HG02763 (cell line): Measurements from ENCODE around the gene PICALM.
A peak's percentile ranks its signal among the peaks of the same experiment; 100 is the strongest.
"Not testable (repeated sequence)": the region's sequence is repeated elsewhere in the genome, so short reads cannot be mapped to it uniquely, and the experiment has no call there.

Experiments used
- ATAC-seq: cut with Tn5 transposase; IDR thresholded peaks from one replicate; pipeline ENCODE4 v1.9.1; 2021; ENCODE audit warnings: mild to moderate bottlenecking, moderate library complexity; ENCODE audit not compliant: unreplicated experiment

PICALM gene

DNA sequence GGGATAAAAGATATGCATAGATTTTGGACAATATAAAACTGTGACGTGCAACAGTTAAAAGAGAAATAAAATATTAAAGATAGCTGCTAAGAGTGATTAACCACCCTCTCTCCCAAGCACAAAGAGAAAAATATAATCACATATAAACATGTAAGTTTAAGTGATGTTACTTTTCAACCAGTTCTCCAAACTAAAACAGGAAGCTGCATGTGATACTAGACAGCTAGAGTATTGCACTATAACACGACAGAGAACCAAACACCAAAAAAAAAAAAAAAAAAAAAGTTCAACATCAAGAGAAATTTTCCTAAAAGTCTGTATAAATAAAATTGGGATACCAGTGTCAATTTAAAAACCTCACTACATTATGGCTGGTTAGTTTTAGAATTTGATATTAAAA, 79.1 kb downstream of the PICALM start:
- ATAC-seq, result no peak

DNA sequence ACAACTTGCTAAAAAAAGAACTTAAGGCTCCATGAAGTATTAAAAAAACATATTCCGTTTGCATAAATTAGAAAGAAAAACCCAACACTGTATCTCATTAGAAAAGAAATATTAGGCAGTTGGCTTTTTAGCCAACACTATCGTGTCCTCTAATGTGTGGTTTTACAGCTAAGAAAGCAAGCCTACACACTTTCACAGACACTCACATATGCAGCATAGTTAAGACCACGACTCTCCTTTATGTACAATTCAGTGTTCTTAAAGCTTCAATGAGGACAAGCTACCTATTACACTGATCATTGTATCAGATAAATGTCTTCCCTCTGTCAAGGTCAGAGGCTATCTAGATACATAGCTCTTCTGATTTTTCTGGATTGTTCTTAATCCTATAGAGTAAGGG, 80.1 kb downstream of the PICALM start:
- ATAC-seq, result no peak

DNA sequence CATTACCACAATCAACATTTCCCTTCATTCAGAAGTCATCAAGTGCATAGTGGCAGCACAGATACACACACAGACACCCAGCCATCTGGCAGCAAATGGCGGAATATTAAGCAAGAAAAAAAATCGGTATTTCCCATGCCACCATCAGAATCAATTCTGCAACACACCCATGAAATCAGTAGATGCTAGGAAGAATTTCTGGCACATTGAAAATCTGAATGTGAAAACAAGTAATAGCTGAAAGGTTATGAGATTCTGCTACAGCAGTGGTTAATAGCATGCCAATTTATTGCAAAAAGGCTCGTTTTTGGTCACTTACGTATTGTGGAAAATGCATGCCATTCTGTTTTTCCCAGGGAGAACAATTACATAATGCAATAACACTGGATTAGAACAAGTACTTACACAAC, 91.1 kb downstream of the PICALM start:
- no peak for ATAC-seq

DNA sequence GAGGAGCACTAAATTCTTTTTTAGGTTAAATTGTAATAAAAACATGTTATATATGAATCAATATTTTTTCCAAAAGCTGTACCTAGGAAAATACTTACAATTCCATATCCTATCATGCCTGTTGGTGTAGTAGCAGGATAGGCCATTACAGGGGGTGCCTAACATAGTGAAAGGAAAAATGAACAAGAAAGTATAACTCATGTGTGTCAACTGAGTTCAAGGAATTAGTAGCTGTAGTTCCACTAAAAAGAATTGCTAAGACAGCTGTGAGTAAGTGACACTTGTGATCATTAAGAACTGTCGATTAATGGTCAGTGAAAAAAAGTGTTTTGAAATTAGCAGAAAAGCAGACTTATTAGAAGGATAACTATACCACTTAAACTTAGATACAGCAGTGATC, 92.4 kb downstream of the PICALM start:
- no peak for ATAC-seq

DNA sequence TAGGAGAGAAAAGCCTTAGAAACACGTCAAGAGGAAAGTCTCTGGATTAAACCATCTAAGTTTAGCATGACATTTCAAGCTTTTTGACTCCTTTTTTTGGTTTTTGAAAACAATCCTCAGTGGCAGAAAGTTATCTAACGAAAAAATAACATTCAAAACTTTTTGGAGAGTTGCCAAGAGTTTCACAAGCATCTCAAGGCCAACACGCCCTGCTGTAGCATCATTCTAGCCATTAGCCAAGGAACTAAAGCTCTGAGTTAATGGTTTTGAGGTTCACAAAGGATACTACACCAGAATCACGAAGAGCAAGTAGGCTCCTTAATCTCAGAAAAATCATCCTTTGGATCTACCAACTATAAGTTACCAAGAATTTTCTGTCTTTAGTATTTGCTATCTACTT, 94.8 kb downstream of the PICALM start:
- ATAC-seq, result no peak

DNA sequence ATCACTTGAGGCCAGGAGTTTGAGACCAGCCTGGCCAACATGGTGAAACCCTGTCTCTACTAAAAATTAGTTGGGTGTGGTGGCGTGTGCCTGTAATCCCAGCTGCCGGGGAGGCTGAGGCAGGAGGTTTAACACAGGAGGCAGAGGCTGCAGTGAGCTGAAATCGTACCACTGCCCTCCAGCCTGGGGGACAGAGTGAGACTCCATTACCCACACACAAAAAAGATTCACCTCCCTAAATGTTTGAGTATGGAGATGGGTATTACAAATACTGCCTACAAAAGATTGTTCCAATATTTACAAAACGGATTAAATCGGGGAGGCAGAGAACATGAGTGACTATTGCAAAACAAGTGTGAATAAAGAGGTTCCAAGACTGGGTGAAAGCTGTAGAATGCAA, 98.3 kb downstream of the PICALM start:
- ATAC-seq, result no peak

DNA sequence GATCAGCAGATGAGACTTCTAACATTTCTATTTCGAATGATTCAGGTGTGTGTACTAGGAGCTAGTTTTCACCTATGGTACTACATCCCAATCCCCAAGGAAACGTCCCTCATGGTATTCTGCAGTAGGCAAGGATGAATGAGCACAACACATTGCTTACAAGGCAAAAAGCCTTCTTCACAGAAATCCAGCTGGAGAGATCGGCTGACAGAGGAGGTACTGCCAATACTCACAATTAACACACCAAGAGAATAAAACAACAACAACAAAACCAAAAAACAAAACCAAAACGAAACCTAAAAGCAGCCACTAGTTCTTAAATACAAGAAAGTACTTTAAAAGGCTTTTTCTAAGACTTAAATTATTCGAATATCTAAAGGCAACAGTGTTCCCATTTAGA, 101.4 kb downstream of the PICALM start:
- ATAC-seq, result no peak

DNA sequence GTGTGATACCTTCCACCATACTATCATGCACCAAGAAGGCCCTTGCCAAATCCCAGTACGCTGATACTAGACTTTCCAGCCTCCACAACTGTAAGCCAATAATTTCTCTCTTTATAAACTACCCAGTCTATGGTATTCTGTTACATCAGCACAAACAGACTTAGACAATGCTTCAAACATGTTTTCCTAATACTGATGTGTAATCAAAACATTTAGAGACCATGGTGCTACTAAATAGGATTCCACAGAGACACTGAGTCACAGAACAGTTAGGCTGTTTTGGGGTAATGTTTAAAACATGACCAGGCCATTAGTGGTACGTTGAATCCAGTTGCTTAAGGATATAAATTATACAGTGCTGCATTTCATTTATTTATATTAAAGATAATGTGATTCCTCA, 103.7 kb downstream of the PICALM start:
- no peak for ATAC-seq

DNA sequence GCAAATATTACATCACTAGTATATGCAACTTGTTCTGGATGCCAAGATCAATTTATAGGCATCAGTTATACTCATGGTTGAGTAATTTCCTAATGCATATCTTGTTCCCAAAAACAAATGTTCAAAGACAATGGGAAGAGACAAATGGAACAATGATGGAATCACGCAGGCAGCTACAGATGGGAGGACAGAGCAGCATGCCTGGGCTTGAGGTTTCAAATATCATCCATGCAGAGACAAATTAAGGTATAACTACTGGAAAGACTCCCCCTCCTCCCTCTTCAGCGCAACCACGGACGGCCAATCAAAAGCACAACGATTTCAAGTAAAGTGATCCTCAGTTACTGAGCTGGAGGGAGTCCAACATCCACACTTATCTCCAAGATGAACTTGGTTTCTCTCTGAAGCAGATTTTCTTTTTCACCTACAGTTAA, 106.9 kb downstream of the PICALM start:
- ATAC-seq, result no peak

DNA sequence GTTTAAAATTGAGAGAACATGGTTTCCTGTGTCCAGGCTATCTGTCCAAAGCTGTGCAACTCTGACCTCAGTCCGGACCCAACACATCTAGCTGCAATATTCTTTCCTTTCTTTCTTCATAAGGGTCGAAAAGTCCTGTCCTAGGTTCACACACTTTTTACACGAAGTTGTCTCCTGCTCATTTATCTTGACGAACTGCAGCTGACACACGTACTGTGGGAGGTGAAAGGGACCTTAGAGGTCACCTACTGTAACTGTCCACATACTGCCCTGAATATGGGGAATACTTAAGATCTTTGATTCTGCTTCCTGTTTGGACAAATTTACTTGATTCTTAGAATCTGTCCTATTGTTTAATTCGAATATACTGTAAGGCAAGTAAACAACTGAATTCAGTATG, 107.8 kb downstream of the PICALM start:
- no peak for ATAC-seq

DNA sequence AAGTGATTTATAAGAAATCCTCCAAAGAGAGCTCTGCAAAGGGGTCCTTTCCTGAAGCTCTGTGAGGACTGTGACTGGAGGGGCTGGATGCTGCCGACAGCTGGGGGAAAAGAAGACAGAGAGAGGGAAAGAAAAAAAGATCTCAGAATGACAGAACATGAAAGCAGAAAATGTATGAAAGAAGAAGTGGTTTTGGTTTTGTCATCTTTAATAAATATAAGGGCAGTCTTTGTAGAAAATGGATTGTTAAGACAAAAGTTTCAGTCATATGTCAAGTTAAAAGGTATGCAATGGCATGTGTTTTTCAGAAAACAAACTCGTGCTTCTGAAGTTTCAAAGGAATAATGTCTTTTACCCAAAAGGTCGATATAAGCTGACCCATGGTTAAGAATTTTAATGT, 108.2 kb downstream of the PICALM start:
- ATAC-seq, result no peak

DNA sequence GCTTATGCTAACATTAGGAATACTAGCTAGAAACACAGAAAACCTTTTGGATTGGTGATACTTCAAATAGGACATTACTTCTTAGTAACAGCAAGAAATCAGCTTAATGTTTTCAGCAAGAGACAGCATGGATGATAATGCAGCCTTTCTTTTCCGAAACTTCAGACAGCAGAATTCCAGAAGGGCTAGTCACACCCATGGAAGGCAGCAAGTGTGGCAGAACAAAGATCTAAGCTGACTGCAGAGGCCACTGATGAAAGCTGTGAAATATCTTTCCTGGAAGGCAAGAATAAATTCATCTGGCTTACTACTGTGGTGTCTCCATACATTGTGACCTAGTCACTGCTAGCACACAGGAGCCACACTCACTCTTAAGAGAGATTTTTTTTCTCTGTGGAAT, 113.4 kb downstream of the PICALM start:
- ATAC-seq, result no peak

DNA sequence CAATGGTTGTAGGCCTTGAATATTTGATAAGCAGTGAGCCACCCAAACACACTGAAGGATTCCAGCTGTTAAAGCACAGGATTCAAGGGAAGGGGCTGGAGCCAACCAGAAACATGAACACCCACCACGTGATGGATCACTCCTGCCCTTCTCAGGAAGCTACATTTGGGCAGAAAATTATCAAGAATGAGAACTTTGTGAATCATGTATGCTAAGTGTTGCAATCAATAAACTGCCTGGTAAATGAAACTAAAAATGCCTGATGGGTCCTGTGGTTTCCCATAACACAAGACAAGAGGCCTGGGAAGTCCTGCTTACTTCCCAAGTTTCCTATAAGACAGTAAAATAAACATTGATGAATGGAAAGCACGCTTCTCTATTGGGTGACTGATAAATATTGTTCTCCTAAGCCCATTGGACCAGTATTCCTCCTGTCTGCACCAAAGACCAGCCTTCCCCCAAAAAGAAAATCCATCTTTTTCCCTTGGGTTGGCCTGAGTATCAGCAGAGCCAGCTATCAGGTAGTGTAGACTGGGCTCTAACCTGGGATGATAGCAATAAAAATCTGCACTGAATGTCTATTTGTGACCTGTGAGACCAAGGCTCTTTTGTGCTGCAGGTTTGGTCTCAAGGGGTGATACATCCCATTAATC, 115.3 kb downstream of the PICALM start:
- no peak for ATAC-seq

DNA sequence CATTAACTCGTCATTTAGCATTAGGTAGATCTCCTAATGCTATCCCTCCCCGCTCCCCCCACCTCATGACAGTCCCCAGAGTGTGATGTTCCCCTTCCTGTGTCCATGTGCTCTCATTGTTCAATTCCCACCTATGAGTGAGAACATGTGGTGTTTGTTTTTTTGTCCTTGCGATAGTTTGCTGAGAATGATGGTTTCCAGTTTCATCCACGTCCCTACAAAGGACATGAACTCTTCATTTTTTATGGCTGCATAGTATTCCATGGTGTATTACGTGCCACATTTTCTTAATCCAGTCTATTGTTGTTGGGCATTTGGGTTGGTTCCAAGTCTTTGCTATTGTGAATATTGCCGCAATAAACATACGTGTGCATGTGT, 116.8 kb downstream of the PICALM start:
- not testable (repeated sequence) for ATAC-seq

DNA sequence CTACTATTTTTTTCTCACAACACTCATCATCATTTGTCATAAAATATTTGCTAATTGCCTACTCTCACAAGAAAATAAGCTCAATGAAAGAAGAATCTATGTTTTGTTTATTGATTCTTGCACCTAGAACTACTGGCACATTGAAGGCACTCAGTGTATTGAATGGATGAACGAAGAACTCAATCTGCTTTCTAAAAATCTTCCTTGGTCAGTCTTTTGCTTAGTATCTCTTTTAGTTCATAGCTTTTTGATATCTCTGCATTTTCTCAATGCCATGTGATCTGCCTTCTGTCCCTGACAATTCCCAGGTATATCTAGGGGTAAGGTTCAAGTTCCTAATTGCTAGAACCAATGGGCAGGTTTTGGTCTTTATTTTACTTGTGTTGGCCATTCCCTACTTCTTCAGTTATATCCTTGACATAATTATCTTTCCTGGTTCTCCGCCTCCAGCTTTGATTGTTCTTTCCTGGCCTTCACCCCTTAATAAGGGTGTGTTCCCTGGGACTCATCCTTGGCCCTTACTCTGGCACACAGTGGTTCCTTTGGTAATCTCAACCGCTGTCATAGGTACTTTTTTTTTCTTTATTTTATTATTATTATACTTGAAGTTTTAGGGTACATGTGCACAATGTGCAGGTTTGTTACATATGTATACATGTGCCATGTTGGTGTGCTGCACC, 117.3 kb downstream of the PICALM start:
- ATAC-seq, result no peak

DNA sequence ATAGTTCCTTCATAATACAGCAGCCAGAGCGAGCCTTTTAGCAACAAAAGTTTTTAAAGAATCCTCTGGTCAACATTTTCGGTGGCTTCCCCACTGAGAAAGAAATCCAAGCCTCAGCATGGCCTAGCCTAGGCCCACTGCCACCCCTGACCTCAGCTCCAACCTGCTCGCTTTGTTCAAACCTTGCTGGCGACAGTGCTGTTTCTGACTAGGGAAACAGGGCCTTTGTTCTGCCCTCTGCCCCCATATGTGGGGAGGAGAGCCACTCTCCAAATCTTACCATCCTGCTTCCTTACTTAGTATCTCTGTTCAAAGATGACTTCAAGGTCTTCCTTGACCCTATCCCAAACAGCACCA, 117.9 kb downstream of the PICALM start:
- ATAC-seq, result no peak

DNA sequence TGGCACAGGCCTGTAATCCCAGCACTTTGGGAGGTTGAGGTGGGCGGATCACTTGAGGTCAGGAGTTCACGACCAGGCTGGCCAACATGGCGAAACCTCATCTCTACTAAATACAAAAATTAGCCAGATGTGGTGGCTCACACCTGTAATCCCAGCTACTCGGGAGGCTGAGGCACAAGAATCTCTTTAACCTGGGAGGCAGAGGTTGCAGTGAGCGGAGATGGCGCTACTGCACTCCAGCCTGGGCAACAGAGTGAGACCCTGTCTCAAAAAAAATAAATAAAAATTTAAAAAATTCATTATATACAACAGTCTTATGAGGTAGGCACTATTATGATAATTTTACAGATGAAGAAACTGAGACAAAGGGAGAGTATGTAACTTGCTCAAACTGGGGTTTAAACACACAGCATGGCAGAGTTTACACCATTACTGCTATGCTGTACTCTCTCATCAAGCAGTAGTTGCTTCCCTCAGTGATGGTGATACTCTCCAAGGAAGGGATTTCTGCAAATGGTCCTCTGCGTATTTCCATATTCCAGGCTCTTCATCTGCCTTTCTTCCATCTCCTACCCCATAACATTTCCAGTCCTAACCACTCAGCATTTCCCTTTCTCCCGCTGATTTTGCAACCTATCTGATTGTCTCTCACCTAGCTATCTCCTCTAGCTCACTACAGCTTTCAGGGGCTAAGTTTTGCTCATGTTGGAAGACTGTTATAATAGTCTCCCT, 118.4 kb downstream of the PICALM start:
- ATAC-seq, result no peak

DNA sequence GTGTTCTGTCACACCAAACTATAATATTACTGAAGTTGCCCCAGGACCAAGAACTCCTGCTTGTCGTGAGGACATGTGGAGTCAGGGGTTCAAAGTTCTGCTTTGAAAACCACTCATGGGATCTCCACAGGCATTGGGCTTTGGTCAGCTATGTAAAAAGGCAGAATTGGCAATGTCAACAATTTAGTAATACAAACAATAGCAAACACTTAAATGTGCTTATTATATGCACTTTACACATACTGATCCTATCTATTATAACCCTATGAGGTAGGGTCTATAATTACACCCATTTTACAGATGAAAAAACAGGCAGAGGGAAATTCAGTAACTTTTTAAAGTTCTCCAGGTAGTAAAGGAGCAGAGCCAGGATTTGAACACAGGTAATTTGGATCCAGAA, 119.1 kb downstream of the PICALM start:
- no peak for ATAC-seq

DNA sequence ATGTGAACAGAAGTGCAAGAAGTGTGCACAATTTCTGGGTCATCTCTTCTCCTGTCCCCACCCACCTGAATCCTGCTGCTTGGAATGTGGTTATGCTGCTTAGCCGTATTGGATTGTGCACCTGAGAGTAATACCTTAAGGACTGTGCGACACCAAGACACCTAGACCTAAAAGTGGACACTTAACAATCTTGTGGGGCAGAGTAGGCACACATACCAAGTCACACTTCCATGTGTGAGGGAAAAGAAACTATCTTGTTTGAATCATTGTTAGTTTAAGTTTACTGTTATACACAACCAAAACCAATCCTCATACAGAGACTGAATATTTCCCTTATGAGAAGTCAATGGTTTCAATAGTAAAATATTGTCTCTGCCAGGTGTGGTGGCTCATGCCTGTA, 120.0 kb downstream of the PICALM start:
- ATAC-seq, result no peak

DNA sequence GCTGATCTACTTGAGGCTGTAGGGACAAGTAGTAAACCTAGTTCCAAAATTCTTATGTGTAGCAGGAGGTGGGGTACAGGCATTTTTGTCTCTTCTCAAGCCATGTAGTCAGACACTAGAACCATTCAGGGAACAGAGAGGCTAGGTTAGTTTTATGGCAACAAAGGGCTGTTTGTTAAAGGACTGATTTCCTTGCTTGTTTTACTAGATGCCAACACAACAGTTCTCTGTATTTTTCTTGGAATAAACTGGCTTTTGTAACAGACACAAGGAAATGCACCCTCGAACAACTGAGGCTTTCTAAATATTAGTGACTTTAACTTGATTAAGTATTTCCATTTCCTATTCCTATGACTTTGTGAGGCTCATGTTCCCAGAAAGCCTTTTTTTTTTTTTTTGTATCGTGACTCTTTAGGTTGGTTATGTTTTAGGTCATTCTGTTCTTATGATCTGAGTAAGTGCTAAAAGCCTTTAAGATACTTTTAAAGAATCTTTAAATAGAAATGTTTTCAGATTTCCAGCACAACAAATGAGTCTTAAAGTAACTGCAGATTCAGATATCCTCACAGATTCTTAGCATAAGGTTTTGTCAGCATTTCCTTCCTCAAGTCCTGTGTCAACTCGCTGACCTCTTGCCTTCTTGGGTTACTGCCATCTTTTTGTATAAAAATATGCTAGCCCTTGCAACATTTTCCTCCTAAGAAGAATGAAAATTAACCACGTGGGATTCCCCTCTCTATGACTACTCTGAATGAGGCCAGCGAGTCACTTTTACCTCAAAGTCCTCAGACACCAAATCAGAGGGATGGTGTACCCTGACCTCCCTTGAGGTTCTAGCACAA, 121.2 kb downstream of the PICALM start:
- peak; percentile 40 for ATAC-seq

DNA sequence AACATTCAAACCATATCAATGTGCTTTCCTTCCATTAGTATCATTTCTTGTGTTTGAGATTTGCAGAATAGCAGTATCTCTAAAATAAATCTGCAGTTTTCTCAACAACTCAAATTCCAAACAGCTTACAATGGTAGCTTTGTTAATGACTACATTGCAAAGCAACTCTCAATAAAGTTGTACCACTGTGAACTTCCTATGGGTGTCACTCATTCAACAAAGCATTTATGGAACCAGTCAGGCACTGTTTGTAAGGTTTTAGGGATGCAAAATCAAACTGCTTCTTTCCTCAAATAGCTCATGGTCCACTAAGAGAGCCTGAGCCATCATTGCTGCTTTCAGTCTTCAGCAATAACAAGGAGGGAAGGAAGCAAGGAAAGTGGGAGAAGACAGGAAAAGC, 122.7 kb downstream of the PICALM start:
- ATAC-seq, result no peak
